Germinal center (tissue), 1 donor: ENCODE results near the gene MORN3.

ENCODE experiments used
- DNase-seq: peaks from one replicate; pipeline ENCODE4 v3.0.0; 2012; ENCODE audit warnings: mixed read lengths, low spot score

MORN3 gene

GRCh38 chr12:121602766-121603165, 66.7 kb downstream of the MORN3 start:
- DNase-seq, result no peak

- DNase-seq, result no peak
Measured at GRCh38 chr12:121600702-121601336, 68.6 kb downstream of the MORN3 start.
